OCI-LY3 (cell line): ENCODE data around the gene COMMD2.

Experiments used
- H2AFZ ChIP-seq: fragments of 200-600, 300-600 bp; shearing (Covaris generic); 2 replicates; pipeline ENCODE4 v1.6.0; 2014; ENCODE audit warnings: antibody characterized with exemption, low read depth, low read length
- H3K27ac ChIP-seq: fragments of 200-600, 300-600 bp; sonication (generic); 2 replicates; pipeline ENCODE4 v1.5.1; 2014; ENCODE audit warnings: mild to moderate bottlenecking, low read length, moderate library complexity, mixed read lengths
- H3K27me3 ChIP-seq: fragments of 200-600, 300-600 bp; sonication (generic); 2 replicates; pipeline ENCODE4 v1.6.1; 2014; ENCODE audit warnings: low read depth, low read length, mixed read lengths
- H3K36me3 ChIP-seq: fragments of 200-600, 300-600 bp; sonication (generic); replicated peaks from 2 replicates; pipeline ENCODE3; 2014; ENCODE audit warnings: low read depth, low read length, mixed read lengths
- H3K4me1 ChIP-seq: fragments of 300-600, 200-600 bp; sonication (generic); 2 replicates; pipeline ENCODE4 v1.6.1; 2014; ENCODE audit warnings: low read length, mixed read lengths
- H3K4me2 ChIP-seq: fragments of 200-600, 300-600 bp; sonication (generic); 2 replicates; pipeline ENCODE4 v1.6.1; 2014; ENCODE audit warnings: low read length, mixed read lengths
- H3K4me3 ChIP-seq: fragments of 300-600, 200-600 bp; sonication (generic); 2 replicates; pipeline ENCODE4 v1.5.1; 2014; ENCODE audit warnings: antibody characterized with exemption, mild to moderate bottlenecking, low read length, moderate library complexity
- H3K79me2 ChIP-seq: fragments of 300-600, 200-600 bp; shearing (Covaris generic); 2 replicates; pipeline ENCODE4 v1.6.1; 2014; ENCODE audit warnings: mild to moderate bottlenecking, low read length, mixed read lengths
- H3K9ac ChIP-seq: fragments of 300-600, 200-600 bp; shearing (Covaris generic); 2 replicates; pipeline ENCODE4 v1.6.0; 2014; ENCODE audit warnings: mild to moderate bottlenecking, low read length, moderate library complexity
- H3K9me3 ChIP-seq: fragments of 200-600, 300-600 bp; shearing (Covaris generic); 2 replicates; pipeline ENCODE4 v1.6.1; 2014; ENCODE audit warnings: low read length, mixed read lengths; ENCODE audit not compliant: insufficient read depth
- H4K20me1 ChIP-seq: fragments of 200-600, 300-600 bp; sonication (generic); 2 replicates; pipeline ENCODE4 v1.6.1; 2016; ENCODE audit warnings: low read length, mixed read lengths; ENCODE audit not compliant: insufficient read depth
- CTCF ChIP-seq: fragments of 200-600, 300-600 bp; sonication (generic); IDR thresholded peaks from 2 replicates; pipeline ENCODE4 v1.5.1; 2014; ENCODE audit warnings: antibody characterized with exemption, low read length, low read depth
- EZH2phosphoT487 ChIP-seq: fragments of 200-600 bp; shearing (Covaris generic); IDR thresholded peaks from 2 replicates; pipeline ENCODE4 v1.6.1; 2018; ENCODE audit warnings: antibody characterized with exemption, mixed run types, low read depth

COMMD2 gene

GRCh38 chr3:149752051-149752787 is at the start of gene COMMD2:
TSS of gene COMMD2 (minus strand) at chr3:149752489. CDS start at chr3:149752444, 45 bp downstream.
- Histone ChIP-seq H3K4me3 (peak within 1 kb of the TSS; percentile 96), H3K79me2 (peaks cover 10% of the 10 kb centered on the region), H3K9ac (peak within 1 kb of the TSS; percentile 78), H3K4me2 (peak within 1 kb of the TSS; percentile 89), H3K27ac (peak within 1 kb of the TSS; percentile 16; the same call in 1 of the 2 replicates), H3K9me3 (no peaks in the 10 kb centered on the region), H2AFZ (peak within 1 kb of the TSS; percentile 100), H3K4me1 (peaks cover 10% of the 10 kb centered on the region), H3K27me3 (no peaks in the 10 kb centered on the region), H4K20me1 (no peaks in the 10 kb centered on the region), H3K36me3 (peaks cover 2% of the 10 kb centered on the region)
- no peak for TF ChIP-seq EZH2phosphoT487
- peak; percentile 62 for TF ChIP-seq CTCF

- no peak overlapping the region for H3K4me3 ChIP-seq
- H2AFZ ChIP-seq, result no peak overlapping the region
- H4K20me1 ChIP-seq, result no peaks in the 10 kb centered on the region
- no peak overlapping the region for H3K27ac ChIP-seq
- H3K9me3 ChIP-seq, result no peaks in the 10 kb centered on the region
- no peaks in the 10 kb centered on the region for H3K4me1 ChIP-seq
- TF ChIP-seq EZH2phosphoT487, result no peak
- TF ChIP-seq CTCF, result no peak
- no peak overlapping the region for H3K9ac ChIP-seq
- H3K79me2 ChIP-seq, result no peaks in the 10 kb centered on the region
- H3K27me3 ChIP-seq, result no peaks in the 10 kb centered on the region
- H3K4me2 ChIP-seq, result no peak overlapping the region
- H3K36me3 ChIP-seq, result no peaks in the 10 kb centered on the region
These were observed 49.4 kb upstream of the COMMD2 start for GRCh38 chr3:149801639-149802038.

GRCh38 chr3:149801195-149801594 is 48.9 kb upstream of the COMMD2 start:
- Histone ChIP-seq H3K4me1 (no peaks in the 10 kb centered on the region), H3K9me3 (no peaks in the 10 kb centered on the region), H3K79me2 (no peaks in the 10 kb centered on the region), H3K4me2 (no peak overlapping the region), H3K27me3 (no peaks in the 10 kb centered on the region), H3K27ac (no peak overlapping the region), H3K36me3 (no peaks in the 10 kb centered on the region), H2AFZ (no peak overlapping the region), H3K4me3 (no peak overlapping the region), H4K20me1 (no peaks in the 10 kb centered on the region), H3K9ac (no peak overlapping the region)
- TF ChIP-seq EZH2phosphoT487 (no peak), CTCF (no peak)

GRCh38 chr3:149800693-149801092 is 48.4 kb upstream of the COMMD2 start:
- TF ChIP-seq EZH2phosphoT487, result no peak
- TF ChIP-seq CTCF, result no peak
- H3K79me2 ChIP-seq, result no peaks in the 10 kb centered on the region
- no peaks in the 10 kb centered on the region for H4K20me1 ChIP-seq
- H3K27ac ChIP-seq, result no peak overlapping the region
- no peak overlapping the region for H3K4me2 ChIP-seq
- H3K9me3 ChIP-seq, result no peaks in the 10 kb centered on the region
- H3K27me3 ChIP-seq, result no peaks in the 10 kb centered on the region
- no peaks in the 10 kb centered on the region for H3K4me1 ChIP-seq
- no peak overlapping the region for H3K9ac ChIP-seq
- H3K4me3 ChIP-seq, result no peak overlapping the region
- no peak overlapping the region for H2AFZ ChIP-seq
- H3K36me3 ChIP-seq, result no peaks in the 10 kb centered on the region
